Effector memory CD8-positive, alpha-beta T cell (primary cell): ENCODE data around the gene MTHFR.

Experiments used
- ATAC-seq: fragments of 150-1000 bp; cut with Tn5 transposase; replicated peaks from 2 replicates; pipeline ENCODE4 v1.10.0; 2021; ENCODE audit warnings: mild to moderate bottlenecking, moderate library complexity
- DNase-seq, 3 experiments: peaks; one replicate each; pipeline ENCODE4 v3.0.0; 2021
- H3K27ac Mint-ChIP-seq, 2 donors: one replicate each; pipeline ENCODE4 v1.8.0; 2022; ENCODE audit warnings: mild to moderate bottlenecking in 2 of 2, mixed read lengths in 2 of 2, moderate library complexity in 2 of 2
- H3K27me3 Mint-ChIP-seq, 2 donors: one replicate each; pipeline ENCODE4 v1.8.0; 2022; ENCODE audit warnings: mixed read lengths in 2 of 2
- H3K36me3 Mint-ChIP-seq: one replicate; pipeline ENCODE4 v1.8.0; 2022; ENCODE audit warnings: mild to moderate bottlenecking, moderate library complexity, mixed read lengths; ENCODE audit not compliant: insufficient read depth
- H3K4me1 Mint-ChIP-seq, 2 donors: one replicate each; pipeline ENCODE4 v1.8.0; 2022; ENCODE audit warnings: low read depth in 2 of 2, mixed read lengths in 2 of 2
- H3K4me3 Mint-ChIP-seq, 2 donors: one replicate each; pipeline ENCODE4 v1.8.0; 2022; ENCODE audit warnings: mild to moderate bottlenecking in 2 of 2, mixed read lengths in 2 of 2, moderate library complexity in 2 of 2
- H3K9me3 Mint-ChIP-seq, 2 donors: one replicate each; pipeline ENCODE4 v1.8.0; 2022; ENCODE audit warnings: mixed read lengths in 2 of 2

MTHFR gene

DNA sequence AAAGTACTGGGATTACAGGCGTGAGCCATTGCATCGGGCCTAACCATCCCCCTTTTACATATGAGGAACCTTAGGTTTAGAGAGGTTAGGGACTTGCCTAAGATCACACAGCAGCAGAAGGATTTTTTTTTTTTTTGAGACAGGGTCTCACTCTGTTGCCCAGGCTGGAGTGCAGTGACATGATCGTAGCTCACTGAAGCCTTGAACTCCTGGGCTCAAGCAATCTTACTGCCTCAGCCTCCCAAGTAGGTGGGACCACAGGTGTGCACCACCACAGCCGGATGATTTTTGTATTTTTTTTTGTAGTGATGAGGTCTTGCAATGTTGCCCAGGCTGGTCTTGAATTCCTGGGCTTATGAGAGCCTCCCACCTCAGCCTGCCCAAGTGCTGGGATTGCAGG lies 46.0 kb downstream of the MTHFR start:
- Mint-ChIP-seq H3K36me3 (peaks cover 6% of the 10 kb centered on the region), H3K4me3 (peak overlapping the region in 1 of 2 donors; percentile 53), H3K27ac (no peak overlapping the region), H3K4me1 (peaks cover 2 to 4% of the 10 kb centered on the region in 2 donors), H3K27me3 (peaks cover 29 to 40% of the 10 kb centered on the region in 2 donors), H3K9me3 (no peaks in the 10 kb centered on the region)
- ATAC-seq (no peak), DNase-seq (no peak)

DNA sequence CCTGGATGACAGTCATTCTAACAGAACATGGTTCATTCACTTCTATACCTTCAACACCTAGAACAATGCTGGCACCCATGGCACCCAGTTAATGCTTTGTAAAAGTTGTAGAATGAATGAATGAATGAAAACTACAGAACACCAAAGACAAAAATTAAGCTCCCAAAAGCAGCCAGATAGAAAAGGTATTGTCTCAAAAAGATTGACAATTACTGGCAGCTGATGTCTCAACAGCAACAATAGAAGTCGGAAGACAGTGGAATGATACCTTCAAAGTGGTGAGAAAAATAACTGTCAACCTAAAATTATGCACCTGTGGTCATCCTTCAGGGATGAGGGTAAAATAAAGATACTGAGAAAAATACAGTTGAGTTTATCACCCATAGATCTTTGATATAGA lies 48.7 kb downstream of the MTHFR start:
- DNase-seq (no peak), ATAC-seq (no peak)
- H3K27ac Mint-ChIP-seq = no peak overlapping the region
- H3K4me3 Mint-ChIP-seq = no peak overlapping the region
- no peaks in the 10 kb centered on the region for H3K9me3 Mint-ChIP-seq
- peaks cover 10 to 11% of the 10 kb centered on the region in 2 donors for H3K4me1 Mint-ChIP-seq
- peaks cover 6% of the 10 kb centered on the region for H3K36me3 Mint-ChIP-seq
- H3K27me3 Mint-ChIP-seq = peaks cover 9 to 17% of the 10 kb centered on the region in 2 donors

DNA sequence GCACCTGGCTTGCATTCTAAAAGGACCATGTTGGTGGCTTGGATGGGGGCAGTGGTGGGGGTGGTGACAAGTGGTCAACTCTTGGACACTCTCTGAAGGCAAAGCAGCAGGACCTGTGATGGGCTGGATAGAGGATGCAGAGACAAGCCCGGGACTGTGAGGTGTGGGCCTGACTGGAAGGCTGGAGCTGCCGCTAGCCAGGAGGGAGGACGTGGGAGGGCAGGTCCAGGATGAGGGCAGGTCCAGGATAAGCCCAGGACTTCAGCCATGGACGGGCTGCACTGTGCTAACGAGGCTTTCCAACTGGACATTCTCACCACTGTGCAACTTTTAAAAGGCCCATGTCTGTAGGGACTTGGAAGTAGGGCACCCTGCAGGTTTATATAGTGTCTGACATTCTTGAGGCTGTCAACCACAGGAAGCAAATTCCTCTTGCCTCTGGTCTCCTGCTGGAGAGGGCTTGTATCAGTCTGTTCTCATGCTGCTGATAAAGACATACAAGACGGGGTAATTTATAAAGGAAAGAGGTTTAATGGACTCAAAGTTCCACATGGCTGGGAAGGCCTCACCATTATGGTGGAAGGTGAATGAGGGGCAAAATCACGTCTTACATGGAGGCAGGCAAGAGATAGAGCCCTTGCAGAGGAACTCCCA lies 52.1 kb downstream of the MTHFR start:
- ATAC-seq (no peak), DNase-seq (no peak)
- no peaks in the 10 kb centered on the region for H3K27me3 Mint-ChIP-seq
- no peak overlapping the region for H3K4me3 Mint-ChIP-seq
- peaks cover 13 to 16% of the 10 kb centered on the region in 2 donors for H3K4me1 Mint-ChIP-seq
- H3K27ac Mint-ChIP-seq = peak overlapping the region in 1 of 2 donors; percentile 49
- peaks cover 6% of the 10 kb centered on the region for H3K36me3 Mint-ChIP-seq
- H3K9me3 Mint-ChIP-seq = no peaks in the 10 kb centered on the region

DNA sequence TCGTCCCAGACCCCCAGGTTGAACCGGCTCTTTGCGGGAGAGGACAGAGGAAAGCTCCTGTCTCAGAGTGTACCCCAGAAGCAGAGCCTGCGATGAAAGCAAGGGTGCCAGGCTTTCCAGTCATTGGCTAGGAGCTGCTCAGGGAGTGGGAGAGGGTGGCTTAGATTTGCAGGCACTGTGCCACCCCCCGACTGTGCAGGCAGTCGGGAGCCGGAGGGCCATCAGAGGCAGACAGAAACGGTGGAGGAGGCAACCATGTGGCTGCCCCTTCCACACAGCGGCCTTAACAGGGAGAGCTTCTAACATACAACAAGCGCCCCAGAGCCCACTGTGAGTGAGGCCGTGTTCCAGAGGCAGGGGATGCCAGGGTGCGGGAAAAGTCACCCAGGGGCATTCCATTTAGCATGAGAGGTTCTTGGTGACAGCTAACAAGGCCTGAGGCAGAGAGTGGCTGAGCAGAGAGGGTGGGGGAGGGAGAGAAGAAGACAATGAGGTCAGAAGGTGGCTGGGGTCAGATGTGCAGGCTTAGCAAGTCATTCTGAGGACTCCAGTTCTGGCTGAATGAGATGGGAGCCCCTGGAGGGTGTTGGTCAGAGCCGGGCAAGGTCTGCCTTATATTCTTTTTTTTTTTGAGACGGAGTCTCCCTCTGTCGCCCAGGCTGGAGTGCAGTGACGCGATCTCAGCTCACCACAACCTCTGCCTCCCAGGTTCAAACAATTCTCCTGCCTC lies 53.2 kb downstream of the MTHFR start:
- Mint-ChIP-seq H3K9me3 (no peaks in the 10 kb centered on the region), H3K4me3 (no peak overlapping the region), H3K27me3 (no peaks in the 10 kb centered on the region), H3K4me1 (peaks cover 16 to 19% of the 10 kb centered on the region in 2 donors), H3K27ac (peak overlapping the region; percentile 49 to 79), H3K36me3 (peaks cover under 1% of the 10 kb centered on the region)
- no peak for ATAC-seq
- DNase-seq = no peak

DNA sequence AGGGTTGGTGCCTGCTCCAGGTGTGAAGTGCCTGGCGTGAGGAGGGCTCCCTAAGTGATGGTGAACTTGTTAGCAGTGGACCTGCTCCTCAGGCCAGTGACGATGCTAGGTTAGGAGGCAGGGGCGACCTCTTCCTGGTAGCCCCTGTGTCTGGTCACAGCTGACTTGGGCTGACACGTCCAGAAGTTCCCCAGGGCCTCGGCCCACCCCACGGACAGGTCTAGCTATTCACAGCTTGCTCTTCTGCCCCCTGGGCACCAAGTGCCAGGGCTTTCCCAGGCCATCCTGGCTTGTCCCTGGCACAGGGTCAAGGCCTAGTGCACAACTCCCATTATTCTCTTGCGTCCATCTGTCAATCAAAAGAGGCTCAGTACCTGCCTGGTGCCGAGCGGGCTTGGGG lies 54.7 kb downstream of the MTHFR start:
- H3K27ac Mint-ChIP-seq = peak overlapping the region in 1 of 2 donors; percentile 79
- H3K36me3 Mint-ChIP-seq = peaks cover 8% of the 10 kb centered on the region
- no peak for DNase-seq
- H3K9me3 Mint-ChIP-seq = no peaks in the 10 kb centered on the region
- no peak overlapping the region for H3K4me3 Mint-ChIP-seq
- ATAC-seq = no peak
- no peaks in the 10 kb centered on the region for H3K27me3 Mint-ChIP-seq
- peaks cover 23% of the 10 kb centered on the region in 2 donors for H3K4me1 Mint-ChIP-seq

DNA sequence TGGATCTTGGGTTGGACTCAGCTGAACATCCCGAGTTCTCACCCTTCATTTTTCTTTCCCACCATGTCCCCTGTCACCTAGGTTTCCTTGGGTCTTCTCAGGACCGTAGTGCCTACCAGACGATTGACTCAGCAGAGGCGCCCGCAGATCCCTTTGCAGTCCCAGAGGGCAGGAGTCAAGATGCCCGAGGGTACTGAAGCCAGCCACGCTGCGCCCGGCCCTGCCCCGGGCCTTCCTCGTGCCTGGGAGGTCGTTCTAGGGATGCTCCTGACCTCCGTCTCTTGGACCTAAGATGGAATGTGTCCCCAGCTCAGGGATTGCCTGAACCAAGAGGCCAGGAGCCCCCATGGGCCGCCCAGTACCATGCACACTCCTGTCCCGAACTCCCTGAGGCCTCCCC lies 55.8 kb downstream of the MTHFR start:
- peaks cover 8% of the 10 kb centered on the region for H3K36me3 Mint-ChIP-seq
- H3K9me3 Mint-ChIP-seq = no peaks in the 10 kb centered on the region
- H3K4me1 Mint-ChIP-seq = peaks cover 26 to 28% of the 10 kb centered on the region in 2 donors
- H3K4me3 Mint-ChIP-seq = no peak overlapping the region
- ATAC-seq (no peak), DNase-seq (no peak)
- H3K27ac Mint-ChIP-seq = peak overlapping the region; percentile 58 to 79
- H3K27me3 Mint-ChIP-seq = no peaks in the 10 kb centered on the region

DNA sequence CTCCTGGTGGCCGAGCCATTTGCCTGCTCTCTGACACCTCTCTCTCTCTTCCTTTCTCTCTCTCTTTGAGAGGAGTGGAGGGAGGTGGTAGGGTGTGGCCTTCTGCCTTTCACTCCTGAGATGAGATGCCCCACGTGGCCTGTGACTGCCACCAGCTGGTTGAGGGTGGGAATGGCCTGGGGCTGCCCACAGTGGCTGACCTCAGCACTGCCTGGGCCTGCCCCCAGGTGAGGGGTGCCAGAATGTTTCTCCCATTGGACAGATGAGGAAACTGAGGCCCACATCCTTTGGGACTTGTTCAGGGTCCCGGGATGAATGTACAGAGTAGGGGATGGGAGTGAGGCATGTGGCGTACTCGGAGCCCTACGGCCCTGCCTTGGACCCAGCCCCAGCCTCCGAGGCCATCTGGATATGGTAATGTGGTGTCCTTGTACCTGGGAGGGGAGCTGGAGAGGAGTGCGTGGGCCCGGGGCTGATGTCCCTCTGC lies 56.5 kb downstream of the MTHFR start:
- H3K4me1 Mint-ChIP-seq = peaks cover 29 to 31% of the 10 kb centered on the region in 2 donors
- H3K4me3 Mint-ChIP-seq = peak overlapping the region in 1 of 2 donors; percentile 66
- peaks cover 8% of the 10 kb centered on the region for H3K36me3 Mint-ChIP-seq
- peak in 2 of 3 experiments; percentile 38 to 48 for DNase-seq
- H3K9me3 Mint-ChIP-seq = no peaks in the 10 kb centered on the region
- H3K27me3 Mint-ChIP-seq = no peaks in the 10 kb centered on the region
- peak overlapping the region; percentile 38 to 77 for H3K27ac Mint-ChIP-seq
- ATAC-seq = peak; percentile 92

DNA sequence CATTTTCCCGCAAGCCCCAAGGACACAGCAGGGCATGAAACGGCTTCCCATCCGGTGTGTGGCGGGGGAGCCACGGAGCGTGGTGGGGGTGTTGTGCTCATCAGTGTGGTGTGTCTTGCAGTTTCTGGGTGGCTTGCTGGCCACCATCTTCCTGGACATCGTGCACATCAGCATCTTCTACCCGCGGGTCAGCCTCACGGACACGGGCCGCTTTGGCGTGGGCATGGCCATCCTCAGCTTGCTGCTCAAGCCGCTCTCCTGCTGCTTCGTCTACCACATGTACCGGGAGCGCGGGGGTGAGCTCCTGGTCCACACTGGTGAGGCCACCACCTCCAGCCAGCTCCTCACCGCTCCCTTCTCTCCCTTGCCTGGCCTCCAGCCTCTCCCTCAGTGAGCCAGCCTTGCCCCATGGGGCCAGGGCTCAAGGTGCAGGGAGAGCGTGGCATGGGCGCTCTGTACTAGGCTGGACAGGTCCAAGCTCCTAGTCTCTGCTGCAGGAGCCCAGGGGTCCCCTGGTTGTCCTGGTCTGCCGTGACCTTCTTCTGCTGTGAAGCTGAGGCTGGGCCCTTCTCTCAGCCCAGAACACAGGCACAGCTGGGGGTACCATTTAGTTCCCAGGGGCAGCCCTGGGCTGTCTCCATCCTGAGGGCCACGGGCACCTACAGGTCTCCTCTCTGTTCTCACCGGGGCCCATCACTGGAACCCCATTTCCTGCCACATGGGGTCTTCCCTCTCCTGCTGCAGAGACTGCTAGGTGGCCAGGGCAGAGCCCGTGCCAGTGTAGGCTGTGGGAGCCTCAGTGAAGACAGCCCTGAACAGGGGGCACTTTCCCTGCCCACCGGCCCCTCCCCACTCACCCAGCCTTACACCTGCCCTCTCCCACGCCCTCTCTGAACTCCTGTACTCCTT lies 57.2 kb downstream of the MTHFR start:
- peaks cover 8% of the 10 kb centered on the region for H3K36me3 Mint-ChIP-seq
- H3K4me3 Mint-ChIP-seq = peak overlapping the region in 1 of 2 donors; percentile 66
- H3K27ac Mint-ChIP-seq = peak overlapping the region; percentile 38 to 77
- H3K27me3 Mint-ChIP-seq = no peaks in the 10 kb centered on the region
- ATAC-seq (peak; percentile 47), DNase-seq (no peak)
- no peaks in the 10 kb centered on the region for H3K9me3 Mint-ChIP-seq
- H3K4me1 Mint-ChIP-seq = peaks cover 25 to 26% of the 10 kb centered on the region in 2 donors

DNA sequence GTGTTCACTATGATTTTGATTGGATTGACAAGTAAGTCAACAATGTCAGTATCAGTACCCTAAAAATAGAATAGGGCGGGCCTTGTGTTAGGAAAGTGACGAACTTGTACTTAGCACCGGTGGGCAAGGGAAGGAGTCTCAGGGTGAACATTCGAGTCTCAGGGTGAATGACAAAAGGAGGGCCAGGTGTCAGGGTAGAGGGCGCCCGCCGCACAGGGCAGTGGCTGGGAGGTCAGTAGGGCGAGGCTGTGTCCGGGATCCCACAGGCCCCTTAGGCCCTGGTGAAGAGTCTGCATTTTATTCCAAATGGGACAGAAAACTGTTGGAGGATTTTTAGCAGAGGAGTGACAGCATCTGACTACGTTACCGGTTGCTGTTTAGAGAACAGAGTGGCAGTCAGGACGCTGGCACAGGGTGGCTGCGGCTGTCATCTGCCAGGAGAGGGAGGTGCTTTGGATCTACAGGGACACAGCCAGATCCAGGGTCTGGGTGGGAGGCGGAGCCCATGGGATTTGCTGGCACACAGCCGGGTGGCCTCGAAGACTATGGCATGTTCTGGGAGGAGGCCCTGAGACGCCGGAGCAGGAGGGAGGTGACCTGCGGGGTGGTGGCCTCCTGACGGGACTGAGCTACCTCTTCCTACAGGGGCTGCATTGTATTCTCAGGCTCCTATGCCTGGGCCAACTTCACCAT lies 58.8 kb downstream of the MTHFR start:
- no peak for ATAC-seq
- H3K36me3 Mint-ChIP-seq = peaks cover 11% of the 10 kb centered on the region
- H3K27ac Mint-ChIP-seq = peak overlapping the region in 1 of 2 donors; percentile 90

DNA sequence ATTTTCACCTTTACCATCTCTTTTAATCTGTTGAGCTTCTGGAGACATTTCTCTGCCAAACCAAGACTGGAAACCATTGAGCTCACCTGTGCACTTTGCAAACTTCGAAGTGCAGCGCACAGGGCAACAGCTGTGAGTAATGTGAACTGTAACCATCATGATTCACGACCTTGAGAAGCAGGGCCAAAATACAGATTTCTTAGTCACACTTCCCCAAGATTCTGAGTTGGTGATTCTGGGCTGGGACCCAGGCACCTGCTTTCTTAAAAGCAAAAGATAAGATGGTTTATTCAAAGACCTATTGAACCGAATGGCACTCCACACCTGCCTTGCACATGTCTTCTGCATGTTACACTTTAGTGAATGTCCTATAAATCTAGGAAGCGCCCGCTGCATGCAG lies 59.7 kb downstream of the MTHFR start:
- Mint-ChIP-seq H3K27me3 (no peaks in the 10 kb centered on the region), H3K27ac (peak overlapping the region; percentile 54 to 75), H3K36me3 (peaks cover 11% of the 10 kb centered on the region), H3K4me1 (peaks cover 38 to 44% of the 10 kb centered on the region in 2 donors), H3K4me3 (no peak overlapping the region), H3K9me3 (no peaks in the 10 kb centered on the region)
- ATAC-seq (no peak), DNase-seq (no peak)

More for the DNA sequence above, 58.8 kb downstream of the MTHFR start:
- Mint-ChIP-seq H3K9me3 (no peaks in the 10 kb centered on the region), H3K4me1 (peaks cover 30 to 35% of the 10 kb centered on the region in 2 donors), H3K27me3 (no peaks in the 10 kb centered on the region), H3K4me3 (peak overlapping the region in 1 of 2 donors; percentile 51)
- DNase-seq = no peak

DNA sequence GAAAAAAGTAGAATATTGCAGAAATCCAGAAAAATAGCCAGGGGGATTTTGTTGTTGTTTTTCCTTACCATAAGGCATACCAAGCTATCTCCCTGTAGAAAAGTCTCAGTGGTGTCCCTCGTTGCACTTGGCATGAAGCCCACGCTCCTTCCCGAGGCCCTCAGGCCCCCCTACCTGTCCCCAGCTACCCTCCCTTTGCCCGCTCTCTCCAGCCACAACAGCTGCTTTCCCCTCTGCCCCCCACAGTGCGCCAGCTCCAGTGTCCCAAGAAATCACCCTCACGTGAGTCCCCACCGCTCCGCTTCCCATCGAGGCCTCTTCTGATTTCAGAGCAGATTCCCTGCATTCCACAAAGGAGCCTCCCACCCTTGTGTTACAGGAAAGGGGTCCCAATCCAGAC lies 61.5 kb downstream of the MTHFR start:
- H3K4me3 Mint-ChIP-seq = no peak overlapping the region
- no peak for DNase-seq
- H3K9me3 Mint-ChIP-seq = no peaks in the 10 kb centered on the region
- H3K27ac Mint-ChIP-seq = no peak overlapping the region
- ATAC-seq = no peak
- no peaks in the 10 kb centered on the region for H3K27me3 Mint-ChIP-seq
- H3K36me3 Mint-ChIP-seq = peaks cover 15% of the 10 kb centered on the region
- H3K4me1 Mint-ChIP-seq = peaks cover 53 to 59% of the 10 kb centered on the region in 2 donors

DNA sequence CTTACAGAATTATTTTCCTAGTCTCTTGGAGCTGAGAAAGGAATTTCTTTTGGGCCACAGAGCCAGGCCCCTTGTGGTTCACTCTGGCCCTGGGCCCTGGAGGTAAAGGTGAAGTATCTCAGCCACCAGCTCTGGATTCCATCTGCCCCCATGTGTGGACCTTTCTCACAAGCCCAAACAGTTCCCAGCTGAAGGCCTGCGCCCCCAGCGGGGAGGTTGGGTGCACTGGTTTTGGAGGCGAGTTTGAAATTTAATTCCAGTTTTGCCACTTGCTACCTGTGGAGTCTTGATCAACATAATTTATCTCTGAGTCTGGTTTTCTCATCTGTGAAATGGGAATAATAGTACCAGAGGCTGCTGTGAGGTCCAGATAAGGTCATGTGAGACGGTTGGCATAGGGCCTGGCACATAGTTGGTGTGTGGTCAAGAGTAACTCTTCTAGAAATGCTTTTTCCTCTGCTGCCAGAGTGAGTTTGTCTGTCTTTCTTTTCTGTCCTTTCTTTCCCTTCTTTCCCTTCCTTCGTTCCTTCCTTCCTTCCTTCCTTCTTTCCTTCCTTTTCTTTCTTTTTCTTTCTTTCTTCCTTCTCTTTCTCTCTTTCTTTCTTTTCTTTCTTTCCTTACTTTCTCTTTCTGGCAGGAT lies 63.7 kb downstream of the MTHFR start:
- Mint-ChIP-seq H3K27ac (peak overlapping the region in 1 of 2 donors; percentile 92), H3K4me1 (peaks cover 65 to 72% of the 10 kb centered on the region in 2 donors), H3K9me3 (no peaks in the 10 kb centered on the region), H3K36me3 (peaks cover 14% of the 10 kb centered on the region), H3K4me3 (peak overlapping the region; percentile 78 to 85), H3K27me3 (no peaks in the 10 kb centered on the region)
- no peak for DNase-seq
- ATAC-seq = no peak
